Measurements from ENCODE around the gene SLC7A14.

Gene SLC7A14

GRCh38 chr3:170560717-170561382 is 25.0 kb downstream of the SLC7A14 start:
- DNase-seq (ENCODE audit: insufficient read length): no peak
- no peak for TF ChIP-seq TAF1 (IDR thresholded peaks at IDR 0.05; ENCODE audit: borderline replicate concordance, low read depth, low read length)
- TF ChIP-seq POLR2A (IDR thresholded peaks at IDR 0.05; ENCODE audit: low read depth, low read length): no peak
- TF ChIP-seq POLR2AphosphoS5 (IDR thresholded peaks at IDR 0.05; ENCODE audit: low read depth, low read length): no peak
- FAIRE-seq: no peak

- no peak for DNase-seq (ENCODE audit: insufficient read length)
- no peak for FAIRE-seq
Observed at GRCh38 chr3:170560296-170560695, 25.6 kb downstream of the SLC7A14 start.

GRCh38 chr3:170558427-170558826 is 27.4 kb downstream of the SLC7A14 start:
- no peak for DNase-seq (ENCODE audit: insufficient read length)
- no peak for TF ChIP-seq POLR2A (IDR thresholded peaks at IDR 0.05; ENCODE audit: low read depth, low read length)
- TF ChIP-seq TAF1 (IDR thresholded peaks at IDR 0.05; ENCODE audit: borderline replicate concordance, low read depth, low read length): no peak
- TF ChIP-seq POLR2AphosphoS5 (IDR thresholded peaks at IDR 0.05; ENCODE audit: low read depth, low read length): no peak
- FAIRE-seq: peak; percentile 48

More at GRCh38 chr3:170560296-170560695, 25.6 kb downstream of the SLC7A14 start:
- TF ChIP-seq TAF1 (IDR thresholded peaks at IDR 0.05; ENCODE audit: borderline replicate concordance, low read depth, low read length) (no peak), POLR2AphosphoS5 (IDR thresholded peaks at IDR 0.05; ENCODE audit: low read depth, low read length) (no peak), POLR2A (IDR thresholded peaks at IDR 0.05; ENCODE audit: low read depth, low read length) (no peak)

- DNase-seq (ENCODE audit: insufficient read length) (no peak), FAIRE-seq (no peak)
- no peak for TF ChIP-seq POLR2AphosphoS5 (IDR thresholded peaks at IDR 0.05; ENCODE audit: low read depth, low read length)
- TF ChIP-seq TAF1 (IDR thresholded peaks at IDR 0.05; ENCODE audit: borderline replicate concordance, low read depth, low read length): no peak
- TF ChIP-seq POLR2A (IDR thresholded peaks at IDR 0.05; ENCODE audit: low read depth, low read length): no peak
Observed at GRCh38 chr3:170555329-170555728, 30.5 kb downstream of the SLC7A14 start.

GRCh38 chr3:170553788-170554757 is 31.8 kb downstream of the SLC7A14 start:
- DNase-seq (ENCODE audit: insufficient read length) (no peak), FAIRE-seq (no peak)
- TF ChIP-seq POLR2A (IDR thresholded peaks at IDR 0.05; ENCODE audit: low read depth, low read length) (no peak), TAF1 (IDR thresholded peaks at IDR 0.05; ENCODE audit: borderline replicate concordance, low read depth, low read length) (no peak), POLR2AphosphoS5 (IDR thresholded peaks at IDR 0.05; ENCODE audit: low read depth, low read length) (no peak)

GRCh38 chr3:170551252-170551651 is 34.6 kb downstream of the SLC7A14 start:
- no peak for DNase-seq (ENCODE audit: insufficient read length)
- FAIRE-seq: no peak
- TF ChIP-seq TAF1 (IDR thresholded peaks at IDR 0.05; ENCODE audit: borderline replicate concordance, low read depth, low read length) (no peak), POLR2A (IDR thresholded peaks at IDR 0.05; ENCODE audit: low read depth, low read length) (no peak), POLR2AphosphoS5 (IDR thresholded peaks at IDR 0.05; ENCODE audit: low read depth, low read length) (no peak)

GRCh38 chr3:170542704-170543103 is 43.2 kb downstream of the SLC7A14 start:
- DNase-seq (ENCODE audit: insufficient read length) (no peak), FAIRE-seq (no peak)
- TF ChIP-seq POLR2A (IDR thresholded peaks at IDR 0.05; ENCODE audit: low read depth, low read length) (no peak), TAF1 (IDR thresholded peaks at IDR 0.05; ENCODE audit: borderline replicate concordance, low read depth, low read length) (no peak), POLR2AphosphoS5 (IDR thresholded peaks at IDR 0.05; ENCODE audit: low read depth, low read length) (no peak)

GRCh38 chr3:170539897-170540296 is 46.0 kb downstream of the SLC7A14 start:
- TF ChIP-seq POLR2A (IDR thresholded peaks at IDR 0.05; ENCODE audit: low read depth, low read length) (no peak), TAF1 (IDR thresholded peaks at IDR 0.05; ENCODE audit: borderline replicate concordance, low read depth, low read length) (no peak), POLR2AphosphoS5 (IDR thresholded peaks at IDR 0.05; ENCODE audit: low read depth, low read length) (no peak)
- no peak for FAIRE-seq

GRCh38 chr3:170536712-170537111 is 49.2 kb downstream of the SLC7A14 start:
- no peak for FAIRE-seq
- TF ChIP-seq POLR2A (IDR thresholded peaks at IDR 0.05; ENCODE audit: low read depth, low read length) (no peak), TAF1 (IDR thresholded peaks at IDR 0.05; ENCODE audit: borderline replicate concordance, low read depth, low read length) (no peak), POLR2AphosphoS5 (IDR thresholded peaks at IDR 0.05; ENCODE audit: low read depth, low read length) (no peak)

More at GRCh38 chr3:170539897-170540296, 46.0 kb downstream of the SLC7A14 start:
- no peak for DNase-seq (ENCODE audit: insufficient read length)

GRCh38 chr3:170534227-170534626 is 51.6 kb downstream of the SLC7A14 start:
- FAIRE-seq (peak; percentile 46), DNase-seq (ENCODE audit: insufficient read length) (no peak)
- no peak for TF ChIP-seq POLR2AphosphoS5 (IDR thresholded peaks at IDR 0.05; ENCODE audit: low read depth, low read length)
- TF ChIP-seq TAF1 (IDR thresholded peaks at IDR 0.05; ENCODE audit: borderline replicate concordance, low read depth, low read length): no peak
- TF ChIP-seq POLR2A (IDR thresholded peaks at IDR 0.05; ENCODE audit: low read depth, low read length): no peak

More at GRCh38 chr3:170536712-170537111, 49.2 kb downstream of the SLC7A14 start:
- DNase-seq (ENCODE audit: insufficient read length): no peak

- TF ChIP-seq POLR2AphosphoS5 (IDR thresholded peaks at IDR 0.05; ENCODE audit: low read depth, low read length): no peak
- no peak for TF ChIP-seq POLR2A (IDR thresholded peaks at IDR 0.05; ENCODE audit: low read depth, low read length)
- TF ChIP-seq TAF1 (IDR thresholded peaks at IDR 0.05; ENCODE audit: borderline replicate concordance, low read depth, low read length): no peak
- no peak for FAIRE-seq
- DNase-seq (ENCODE audit: insufficient read length): no peak
Observed at GRCh38 chr3:170532573-170532972, 53.3 kb downstream of the SLC7A14 start.
